ENCODE results near the gene AACS.
"Not testable (repeated sequence)": the region's sequence is repeated elsewhere in the genome, so short reads cannot be mapped to it uniquely, and the experiment has no call there.

The AACS gene

GRCh38 chr12:125057708-125058107 is 7.5 kb upstream of the AACS start:
- no peak for DNase-seq

- DNase-seq, result no peak
These were observed 4.0 kb upstream of the AACS start for GRCh38 chr12:125061229-125061628.

- DNase-seq, result not testable (repeated sequence)
These were observed 1.7 kb upstream of the AACS start for GRCh38 chr12:125063522-125063921.

- no peak for DNase-seq
These were observed 743 bp upstream of the AACS start for GRCh38 chr12:125064492-125064891.

- DNase-seq, result no peak
These were observed 810 bp downstream of the AACS start for GRCh38 chr12:125065919-125066570.

- DNase-seq, result no peak
These were observed 3.2 kb downstream of the AACS start for GRCh38 chr12:125068391-125068790.

GRCh38 chr12:125069616-125070015 is 4.4 kb downstream of the AACS start:
- no peak for DNase-seq

- no peak for DNase-seq
These were observed 4.9 kb downstream of the AACS start for GRCh38 chr12:125070112-125070511.

GRCh38 chr12:125070661-125071390 is 5.6 kb downstream of the AACS start:
- no peak for DNase-seq

- DNase-seq, result no peak
These were observed 6.2 kb downstream of the AACS start for GRCh38 chr12:125071456-125071855.

GRCh38 chr12:125072496-125072895 is 7.3 kb downstream of the AACS start:
- no peak for DNase-seq

- not testable (repeated sequence) for DNase-seq
These were observed 9.1 kb downstream of the AACS start for GRCh38 chr12:125074294-125074693.

- no peak for DNase-seq
These were observed 10.9 kb downstream of the AACS start for GRCh38 chr12:125076103-125076502.

- DNase-seq, result no peak
These were observed 13.8 kb downstream of the AACS start for GRCh38 chr12:125079084-125079483.

GRCh38 chr12:125079648-125080645 is 14.7 kb downstream of the AACS start:
- DNase-seq, result no peak

GRCh38 chr12:125081427-125081826 is 16.2 kb downstream of the AACS start:
- DNase-seq, result no peak

- no peak for DNase-seq
These were observed 17.8 kb downstream of the AACS start for GRCh38 chr12:125083072-125083471.

GRCh38 chr12:125088199-125088598 is 23.0 kb downstream of the AACS start:
- DNase-seq, result not testable (repeated sequence)

GRCh38 chr12:125089083-125089482 is 23.8 kb downstream of the AACS start:
- no peak for DNase-seq

GRCh38 chr12:125089626-125090025 is 24.4 kb downstream of the AACS start:
- DNase-seq, result no peak

- no peak for DNase-seq
These were observed 25.2 kb downstream of the AACS start for GRCh38 chr12:125090437-125090836.

- no peak for DNase-seq
These were observed 26.2 kb downstream of the AACS start for GRCh38 chr12:125091401-125091800.
